Measurements from ENCODE around the gene LENG9. TPM values are rescaled to one million over a fixed set of nuclear protein-coding genes. Genes with fewer than 3 reads are reported as not detected.
A peak's percentile ranks its signal among the peaks of the same experiment; 100 is the strongest.
"Not testable (repeated sequence)": the region's sequence is repeated elsewhere in the genome, so short reads cannot be mapped to it uniquely, and the experiment has no call there.

LENG9 gene
- total and polyA plus RNA-seq, 7 experiments from 2014 or later: 0.09 to 6.1 (median 3.6) TPM

GRCh38 chr19:54506079-54506478, 42.5 kb upstream of the LENG9 start:
- peaks cover 0 to 15% of the 10 kb centered on the region in 2 donors for H3K4me1 ChIP-seq (ENCODE audit: control insufficient read depth in 2 of 2, insufficient read depth in 2 of 2, low read length in 2 of 2)
- peaks cover 7 to 22% (median 9%) of the 10 kb centered on the region in 5 donors for H3K27me3 Mint-ChIP-seq
- H3K36me3 ChIP-seq (ENCODE audit: control insufficient read depth in 2 of 3, insufficient read depth in 3 of 3, low read length in 3 of 3): no peaks in the 10 kb centered on the region
- no peaks in the 10 kb centered on the region for H3K27me3 ChIP-seq (ENCODE audit: control insufficient read depth in 2 of 2, insufficient read depth in 2 of 2, low read length in 2 of 2)
- ATAC-seq (no peak), DNase-seq (no peak)
- H3K36me3 Mint-ChIP-seq: peaks cover 0 to 4% (median 0%) of the 10 kb centered on the region in 5 donors
- H3K9me3 ChIP-seq (ENCODE audit: control insufficient read depth in 2 of 3, low read length in 3 of 3): no peaks in the 10 kb centered on the region
- H3K9me3 Mint-ChIP-seq: peaks cover 0 to 2% (median 0%) of the 10 kb centered on the region in 11 donors
- intact Hi-C loops (cut with micrococcal nuclease): loop anchor here (5.0 kb wide), 1 partner anchor 144 kb away; the partner anchor contains the start of gene LAIR1 (in 2 of the 2)
- H3K27ac Mint-ChIP-seq: peak overlapping the region in 1 of 9 donors; percentile 74
- ChIA-PET CTCF (interaction anchor here (0.6 kb wide), 1 partner anchor 684 kb away, joined by 3 read pairs; no protein-coding TSS in a partner anchor), POLR2A (no interaction called here)
- H3K27ac ChIP-seq (ENCODE audit: low read depth, low read length): no peak overlapping the region
- H3K4me3 Mint-ChIP-seq: peak overlapping the region in 1 of 10 donors; percentile 6
- no peak overlapping the region for H3K4me3 ChIP-seq (ENCODE audit: low read length)
- peaks cover 0 to 33% (median 8%) of the 10 kb centered on the region in 7 donors for H3K4me1 Mint-ChIP-seq

- H3K36me3 ChIP-seq (ENCODE audit: control insufficient read depth in 2 of 3, insufficient read depth in 3 of 3, low read length in 3 of 3); POLR2A ChIA-PET; H3K9me3 ChIP-seq (ENCODE audit: control insufficient read depth in 2 of 3, low read length in 3 of 3); H3K27me3 ChIP-seq (ENCODE audit: control insufficient read depth in 2 of 2, insufficient read depth in 2 of 2, low read length in 2 of 2); H3K27ac ChIP-seq (ENCODE audit: low read depth, low read length); H3K4me3 ChIP-seq (ENCODE audit: low read length); DNase-seq; H3K36me3 Mint-ChIP-seq; CTCF ChIA-PET; ATAC-seq; H3K9me3 Mint-ChIP-seq: not testable (repeated sequence)
- Mint-ChIP-seq H3K27ac (peak overlapping the region in 2 of 9 donors; percentile 17 to 74), H3K4me1 (peaks cover 0 to 33% (median 8%) of the 10 kb centered on the region in 7 donors), H3K4me3 (peak overlapping the region in 2 of 10 donors; percentile 30 to 50), H3K27me3 (peaks cover 9 to 22% (median 13%) of the 10 kb centered on the region in 5 donors)
- intact Hi-C loops (cut with micrococcal nuclease): loop anchor here (5.0 kb wide), 1 partner anchor 143 kb away; the partner anchor contains the start of gene LAIR1 (in 2 of the 2)
- H3K4me1 ChIP-seq (ENCODE audit: control insufficient read depth in 2 of 2, insufficient read depth in 2 of 2, low read length in 2 of 2): peaks cover 0 to 15% of the 10 kb centered on the region in 2 donors
These were observed 42.0 kb upstream of the LENG9 start for GRCh38 chr19:54505542-54505941.

- Mint-ChIP-seq H3K4me3 (peak within 1 kb of the TSS in 2 of 10 donors; percentile 21 to 72), H3K36me3 (peaks cover 0 to 4% (median 0%) of the 10 kb centered on the region in 5 donors), H3K4me1 (peaks cover 11 to 43% (median 20%) of the 10 kb centered on the region in 7 donors), H3K27me3 (peaks cover 14 to 25% (median 21%) of the 10 kb centered on the region in 5 donors), H3K27ac (peak within 1 kb of the TSS in 1 of 9 donors; percentile 49), H3K9me3 (peaks cover 0 to 2% (median 0%) of the 10 kb centered on the region in 11 donors)
- Histone ChIP-seq H3K4me1 (ENCODE audit: control insufficient read depth in 2 of 2, insufficient read depth in 2 of 2, low read length in 2 of 2) (peaks cover 5 to 14% of the 10 kb centered on the region in 2 donors), H3K9me3 (ENCODE audit: control insufficient read depth in 2 of 3, low read length in 3 of 3) (no peaks in the 10 kb centered on the region), H3K36me3 (ENCODE audit: control insufficient read depth in 2 of 3, insufficient read depth in 3 of 3, low read length in 3 of 3) (no peaks in the 10 kb centered on the region), H3K27ac (ENCODE audit: low read depth, low read length) (no peak within 1 kb of the TSS), H3K27me3 (ENCODE audit: control insufficient read depth in 2 of 2, insufficient read depth in 2 of 2, low read length in 2 of 2) (no peaks in the 10 kb centered on the region), H3K4me3 (ENCODE audit: low read length) (no peak within 1 kb of the TSS)
- ATAC-seq: no peak
- POLR2A ChIA-PET: no interaction called here
- intact Hi-C loops (cut with micrococcal nuclease): no loop called here
- CTCF ChIA-PET: no interaction called here
- peak in 2 of 9 donors; percentile 6 to 32 for DNase-seq
These were observed 39.0 kb upstream of the LENG9 start, which contains the start of gene LAIR2 for GRCh38 chr19:54502518-54503048. LAIR2 (plus strand) TSS chr19:54502831; CDS start chr19:54502919, 88 bp downstream.

GRCh38 chr19:54498451-54498772, 34.8 kb upstream of the LENG9 start:
- H3K9me3 ChIP-seq (ENCODE audit: control insufficient read depth in 2 of 3, low read length in 3 of 3); H3K27me3 ChIP-seq (ENCODE audit: control insufficient read depth in 2 of 2, insufficient read depth in 2 of 2, low read length in 2 of 2); H3K36me3 Mint-ChIP-seq; DNase-seq; H3K4me1 ChIP-seq (ENCODE audit: control insufficient read depth in 2 of 2, insufficient read depth in 2 of 2, low read length in 2 of 2); intact Hi-C loops (cut with micrococcal nuclease); POLR2A ChIA-PET; H3K4me3 ChIP-seq (ENCODE audit: low read length); H3K27ac ChIP-seq (ENCODE audit: low read depth, low read length); H3K36me3 ChIP-seq (ENCODE audit: control insufficient read depth in 2 of 3, insufficient read depth in 3 of 3, low read length in 3 of 3); CTCF ChIA-PET; H3K27ac Mint-ChIP-seq; H3K9me3 Mint-ChIP-seq: not testable (repeated sequence)
- Mint-ChIP-seq H3K27me3 (peaks cover 6 to 38% (median 19%) of the 10 kb centered on the region in 5 donors), H3K4me3 (peak overlapping the region in 7 of 10 donors; percentile 10 to 64 (median 45)), H3K4me1 (peaks cover 14 to 31% (median 23%) of the 10 kb centered on the region in 7 donors)
- peak; percentile 70 for ATAC-seq

GRCh38 chr19:54497747-54498450, 34.3 kb upstream of the LENG9 start:
- H3K4me3 ChIP-seq (ENCODE audit: low read length); H3K27ac ChIP-seq (ENCODE audit: low read depth, low read length); H3K9me3 Mint-ChIP-seq; H3K36me3 Mint-ChIP-seq; intact Hi-C loops (cut with micrococcal nuclease); CTCF ChIA-PET; H3K9me3 ChIP-seq (ENCODE audit: control insufficient read depth in 2 of 3, low read length in 3 of 3); H3K36me3 ChIP-seq (ENCODE audit: control insufficient read depth in 2 of 3, insufficient read depth in 3 of 3, low read length in 3 of 3); H3K4me1 ChIP-seq (ENCODE audit: control insufficient read depth in 2 of 2, insufficient read depth in 2 of 2, low read length in 2 of 2); H3K27me3 ChIP-seq (ENCODE audit: control insufficient read depth in 2 of 2, insufficient read depth in 2 of 2, low read length in 2 of 2): not testable (repeated sequence)
- DNase-seq: peak in 4 of 9 donors; percentile 11 to 28 (median 20)
- H3K4me1 Mint-ChIP-seq: peaks cover 14 to 31% (median 23%) of the 10 kb centered on the region in 7 donors
- H3K27ac Mint-ChIP-seq: peak overlapping the region in 1 of 9 donors; percentile 65
- peaks cover 6 to 42% (median 24%) of the 10 kb centered on the region in 5 donors for H3K27me3 Mint-ChIP-seq
- POLR2A ChIA-PET: interaction anchor here (1.0 kb wide), 1 partner anchor 49 kb away, joined by 3 read pairs; the partner anchor contains the start of gene LENG8
- H3K4me3 Mint-ChIP-seq: peak overlapping the region; percentile 37 to 79 (median 58)
- peak; percentile 73 for ATAC-seq

- H3K9me3 ChIP-seq (ENCODE audit: control insufficient read depth in 2 of 3, low read length in 3 of 3); H3K9me3 Mint-ChIP-seq; H3K4me3 Mint-ChIP-seq; H3K36me3 Mint-ChIP-seq; intact Hi-C loops (cut with micrococcal nuclease); DNase-seq; H3K4me1 ChIP-seq (ENCODE audit: control insufficient read depth in 2 of 2, insufficient read depth in 2 of 2, low read length in 2 of 2); POLR2A ChIA-PET; H3K27ac Mint-ChIP-seq; H3K27me3 ChIP-seq (ENCODE audit: control insufficient read depth in 2 of 2, insufficient read depth in 2 of 2, low read length in 2 of 2); ATAC-seq; H3K36me3 ChIP-seq (ENCODE audit: control insufficient read depth in 2 of 3, insufficient read depth in 3 of 3, low read length in 3 of 3); H3K27ac ChIP-seq (ENCODE audit: low read depth, low read length); H3K4me3 ChIP-seq (ENCODE audit: low read length): not testable (repeated sequence)
- CTCF ChIA-PET: interaction anchor here (0.9 kb wide), 2 partner anchors 14 to 15 kb away, joined by 5 to 8 read pairs; no protein-coding TSS in a partner anchor
- peaks cover 7 to 47% (median 22%) of the 10 kb centered on the region in 5 donors for H3K27me3 Mint-ChIP-seq
- H3K4me1 Mint-ChIP-seq: peaks cover 12 to 27% (median 23%) of the 10 kb centered on the region in 7 donors
These were observed 31.7 kb upstream of the LENG9 start for GRCh38 chr19:54495284-54495683.
